GM23338 (cell line): ENCODE measurements around the gene HAO1.

Experiments used
- EZH2phosphoT487 ChIP-seq: fragments of 200-600 bp; sonication (generic); IDR thresholded peaks from one replicate; pipeline ENCODE4 v1.8.1; 2018; ENCODE audit warnings: antibody characterized with exemption; ENCODE audit not compliant: unreplicated experiment
- POLR2AphosphoS5 ChIP-seq: IDR thresholded peaks from 2 replicates; pipeline ENCODE4 v1.6.1; 2016; ENCODE audit warnings: antibody characterized with exemption, low read depth
- TF ChIP-seq, protein P1 (sequence below), 2 experiments: fragments of 200-600 bp in 1 of 2; sonication (generic) in 1 of 2; conservative IDR thresholded peaks; 2 replicates each; pipeline versions ENCODE4 v1.5.1 to v1.6.1; 2016 to 2017; ENCODE audit warnings: antibody characterized with exemption in 2 of 2, low read depth in 2 of 2, mild to moderate bottlenecking in 2 of 2, moderate library complexity in 1 of 2
- TF ChIP-seq, protein P2 (sequence below): IDR thresholded peaks from one replicate; pipeline ENCODE4 v1.6.1; 2018; ENCODE audit warnings: antibody characterized with exemption; ENCODE audit not compliant: unreplicated experiment

DNA sequence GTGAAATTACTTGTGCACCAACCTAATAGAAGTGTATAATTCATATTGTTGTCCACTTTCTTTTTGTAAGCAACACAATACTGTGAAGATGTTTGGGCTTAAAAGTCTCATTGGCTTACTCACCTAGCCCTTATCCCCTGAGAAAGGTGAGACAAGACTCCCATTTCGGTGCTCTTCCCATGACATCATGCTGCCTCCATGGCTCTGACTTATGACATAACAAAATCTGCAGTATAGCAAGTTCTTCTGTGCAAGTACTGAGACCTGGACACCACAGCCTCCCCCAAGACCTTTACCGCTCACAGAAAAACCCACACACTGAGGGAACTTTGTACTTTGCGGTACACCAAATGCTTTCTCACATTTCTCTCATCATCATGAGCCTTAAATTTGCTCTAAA is 50.5 kb downstream of the HAO1 start:
- TF ChIP-seq, protein P1, sequence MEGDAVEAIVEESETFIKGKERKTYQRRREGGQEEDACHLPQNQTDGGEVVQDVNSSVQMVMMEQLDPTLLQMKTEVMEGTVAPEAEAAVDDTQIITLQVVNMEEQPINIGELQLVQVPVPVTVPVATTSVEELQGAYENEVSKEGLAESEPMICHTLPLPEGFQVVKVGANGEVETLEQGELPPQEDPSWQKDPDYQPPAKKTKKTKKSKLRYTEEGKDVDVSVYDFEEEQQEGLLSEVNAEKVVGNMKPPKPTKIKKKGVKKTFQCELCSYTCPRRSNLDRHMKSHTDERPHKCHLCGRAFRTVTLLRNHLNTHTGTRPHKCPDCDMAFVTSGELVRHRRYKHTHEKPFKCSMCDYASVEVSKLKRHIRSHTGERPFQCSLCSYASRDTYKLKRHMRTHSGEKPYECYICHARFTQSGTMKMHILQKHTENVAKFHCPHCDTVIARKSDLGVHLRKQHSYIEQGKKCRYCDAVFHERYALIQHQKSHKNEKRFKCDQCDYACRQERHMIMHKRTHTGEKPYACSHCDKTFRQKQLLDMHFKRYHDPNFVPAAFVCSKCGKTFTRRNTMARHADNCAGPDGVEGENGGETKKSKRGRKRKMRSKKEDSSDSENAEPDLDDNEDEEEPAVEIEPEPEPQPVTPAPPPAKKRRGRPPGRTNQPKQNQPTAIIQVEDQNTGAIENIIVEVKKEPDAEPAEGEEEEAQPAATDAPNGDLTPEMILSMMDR (conservative IDR thresholded peaks at IDR 0.05; ENCODE audit: low read depth in 2 of 2) = no peak
- TF ChIP-seq POLR2AphosphoS5 (no peak), EZH2phosphoT487 (no peak)
- TF ChIP-seq, protein P2, sequence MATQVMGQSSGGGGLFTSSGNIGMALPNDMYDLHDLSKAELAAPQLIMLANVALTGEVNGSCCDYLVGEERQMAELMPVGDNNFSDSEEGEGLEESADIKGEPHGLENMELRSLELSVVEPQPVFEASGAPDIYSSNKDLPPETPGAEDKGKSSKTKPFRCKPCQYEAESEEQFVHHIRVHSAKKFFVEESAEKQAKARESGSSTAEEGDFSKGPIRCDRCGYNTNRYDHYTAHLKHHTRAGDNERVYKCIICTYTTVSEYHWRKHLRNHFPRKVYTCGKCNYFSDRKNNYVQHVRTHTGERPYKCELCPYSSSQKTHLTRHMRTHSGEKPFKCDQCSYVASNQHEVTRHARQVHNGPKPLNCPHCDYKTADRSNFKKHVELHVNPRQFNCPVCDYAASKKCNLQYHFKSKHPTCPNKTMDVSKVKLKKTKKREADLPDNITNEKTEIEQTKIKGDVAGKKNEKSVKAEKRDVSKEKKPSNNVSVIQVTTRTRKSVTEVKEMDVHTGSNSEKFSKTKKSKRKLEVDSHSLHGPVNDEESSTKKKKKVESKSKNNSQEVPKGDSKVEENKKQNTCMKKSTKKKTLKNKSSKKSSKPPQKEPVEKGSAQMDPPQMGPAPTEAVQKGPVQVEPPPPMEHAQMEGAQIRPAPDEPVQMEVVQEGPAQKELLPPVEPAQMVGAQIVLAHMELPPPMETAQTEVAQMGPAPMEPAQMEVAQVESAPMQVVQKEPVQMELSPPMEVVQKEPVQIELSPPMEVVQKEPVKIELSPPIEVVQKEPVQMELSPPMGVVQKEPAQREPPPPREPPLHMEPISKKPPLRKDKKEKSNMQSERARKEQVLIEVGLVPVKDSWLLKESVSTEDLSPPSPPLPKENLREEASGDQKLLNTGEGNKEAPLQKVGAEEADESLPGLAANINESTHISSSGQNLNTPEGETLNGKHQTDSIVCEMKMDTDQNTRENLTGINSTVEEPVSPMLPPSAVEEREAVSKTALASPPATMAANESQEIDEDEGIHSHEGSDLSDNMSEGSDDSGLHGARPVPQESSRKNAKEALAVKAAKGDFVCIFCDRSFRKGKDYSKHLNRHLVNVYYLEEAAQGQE = no peak
